Measurements from ENCODE around the gene LPGAT1. TPM values are rescaled to one million over a fixed set of nuclear protein-coding genes. Genes with fewer than 3 reads are reported as not detected.

LPGAT1 gene
- polyA plus RNA-seq, 1 experiment, result 16.5 TPM

- Histone ChIP-seq H3K4me3 (ENCODE audit: low read depth, low read length) (no peak overlapping the region), H3K9me3 (ENCODE audit: control insufficient read depth, insufficient read depth, low read length) (no peaks in the 10 kb centered on the region), H3K27me3 (ENCODE audit: control insufficient read depth, insufficient read depth, low read length) (peaks cover 2% of the 10 kb centered on the region), H3K27ac (ENCODE audit: low read depth, low read length) (no peak overlapping the region)
- TF ChIP-seq CTCF (IDR thresholded peaks at IDR 0.05; ENCODE audit: low read depth, low read length), result no peak
- no peak for DNase-seq (ENCODE audit: low read depth, low spot score)
- ChIA-PET POLR2A (no interaction called here), CTCF (interaction anchor here (6.5 kb wide), 1 partner anchor 15 kb away, joined by 67 read pairs; no protein-coding TSS in a partner anchor)
These were observed 117.3 kb downstream of the LPGAT1 start for GRCh38 chr1:211713231-211713630.

- DNase-seq (ENCODE audit: low read depth, low spot score), result no peak
- Histone ChIP-seq H3K4me3 (ENCODE audit: low read depth, low read length) (no peak overlapping the region), H3K9me3 (ENCODE audit: control insufficient read depth, insufficient read depth, low read length) (no peaks in the 10 kb centered on the region), H3K27me3 (ENCODE audit: control insufficient read depth, insufficient read depth, low read length) (peaks cover 2% of the 10 kb centered on the region), H3K27ac (ENCODE audit: low read depth, low read length) (no peak overlapping the region)
- ChIA-PET POLR2A (no interaction called here), CTCF (interaction anchor here (6.5 kb wide), 1 partner anchor 13 kb away, joined by 67 read pairs; no protein-coding TSS in a partner anchor)
- TF ChIP-seq CTCF (IDR thresholded peaks at IDR 0.05; ENCODE audit: low read depth, low read length), result no peak
These were observed 119.3 kb downstream of the LPGAT1 start for GRCh38 chr1:211711315-211711705.

- Histone ChIP-seq H3K4me3 (ENCODE audit: low read depth, low read length) (no peak overlapping the region), H3K27me3 (ENCODE audit: control insufficient read depth, insufficient read depth, low read length) (no peaks in the 10 kb centered on the region), H3K9me3 (ENCODE audit: control insufficient read depth, insufficient read depth, low read length) (no peaks in the 10 kb centered on the region), H3K27ac (ENCODE audit: low read depth, low read length) (no peak overlapping the region)
- CTCF ChIA-PET, result interaction anchor here (6.5 kb wide), 1 partner anchor 13 kb away, joined by 67 read pairs; no protein-coding TSS in a partner anchor
- POLR2A ChIA-PET, result interaction anchor here (1.1 kb wide), 1 partner anchor 12 kb away, joined by 4 read pairs; no protein-coding TSS in a partner anchor
- TF ChIP-seq CTCF (IDR thresholded peaks at IDR 0.05; ENCODE audit: low read depth, low read length), result no peak
- DNase-seq (ENCODE audit: low read depth, low spot score), result no peak
These were observed 119.8 kb downstream of the LPGAT1 start for GRCh38 chr1:211710566-211711314.

- no peak overlapping the region for H3K27ac ChIP-seq (ENCODE audit: low read depth, low read length)
- CTCF ChIA-PET, result interaction anchor here (1.8 to 6.5 kb wide), 2 partner anchors 11 to 326 kb away, joined by 5 to 67 read pairs; partner anchors contain the start of genes DTL and INTS7
- no peak for TF ChIP-seq CTCF (IDR thresholded peaks at IDR 0.05; ENCODE audit: low read depth, low read length)
- no peaks in the 10 kb centered on the region for H3K9me3 ChIP-seq (ENCODE audit: control insufficient read depth, insufficient read depth, low read length)
- POLR2A ChIA-PET, result no interaction called here
- H3K27me3 ChIP-seq (ENCODE audit: control insufficient read depth, insufficient read depth, low read length), result no peaks in the 10 kb centered on the region
- no peak for DNase-seq (ENCODE audit: low read depth, low spot score)
- no peak overlapping the region for H3K4me3 ChIP-seq (ENCODE audit: low read depth, low read length)
These were observed 121.6 kb downstream of the LPGAT1 start for GRCh38 chr1:211708926-211709325.

GRCh38 chr1:211708006-211708405, 122.6 kb downstream of the LPGAT1 start:
- Histone ChIP-seq H3K4me3 (ENCODE audit: low read depth, low read length) (no peak overlapping the region), H3K27ac (ENCODE audit: low read depth, low read length) (no peak overlapping the region), H3K27me3 (ENCODE audit: control insufficient read depth, insufficient read depth, low read length) (peaks cover 4% of the 10 kb centered on the region), H3K9me3 (ENCODE audit: control insufficient read depth, insufficient read depth, low read length) (no peaks in the 10 kb centered on the region)
- POLR2A ChIA-PET, result no interaction called here
- TF ChIP-seq CTCF (IDR thresholded peaks at IDR 0.05; ENCODE audit: low read depth, low read length), result no peak
- CTCF ChIA-PET, result interaction anchor here (1.8 to 6.5 kb wide), 2 partner anchors 10 to 327 kb away, joined by 5 to 67 read pairs; partner anchors contain the start of genes DTL and INTS7
- no peak for DNase-seq (ENCODE audit: low read depth, low spot score)
